ENCODE results near the gene CDH4.

Gene CDH4

DNA sequence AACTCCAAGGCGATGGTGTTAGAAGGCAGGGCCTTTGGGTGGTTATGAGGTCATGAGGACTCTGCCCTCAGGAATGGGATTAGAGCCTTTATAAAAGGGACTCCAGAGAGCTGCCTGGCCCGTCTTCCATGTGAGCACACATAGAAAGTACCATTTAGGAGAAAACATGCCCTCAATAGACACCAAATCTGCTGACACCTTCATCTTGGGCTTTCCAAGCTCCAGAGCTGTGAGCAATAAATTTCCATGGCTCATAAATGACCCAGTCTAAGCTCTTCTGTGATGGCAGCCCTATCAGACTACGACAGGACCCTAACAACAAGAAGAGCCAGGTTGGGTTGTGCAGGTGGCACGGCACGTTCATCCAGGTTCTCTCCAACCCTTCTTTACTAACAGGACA is 189.5 kb downstream of the CDH4 start:
- ChIA-PET POLR2A (no interaction called here), CTCF (no interaction called here)
- no peaks in the 10 kb centered on the region for H3K36me3 ChIP-seq (ENCODE audit: control insufficient read depth in 2 of 2, insufficient read depth in 1 of 2, low read length in 2 of 2)
- H3K9me3 ChIP-seq (ENCODE audit: control insufficient read depth, insufficient read depth, low read depth, low read length) = no peaks in the 10 kb centered on the region
- H3K4me3 ChIP-seq (ENCODE audit: low read depth, low read length) = no peak overlapping the region
- H3K27ac ChIP-seq (ENCODE audit: extremely low read depth, low read depth, low read length) = no peak overlapping the region
- TF ChIP-seq HOXD13 (CRISPR knock-in tag; IDR thresholded peaks at IDR 0.05; ENCODE audit: borderline replicate concordance) (no peak), ZNF266 (tag by site-specific recombination; IDR thresholded peaks at IDR 0.05; ENCODE audit: low read depth) (peak; percentile 69; the same call in 1 of the 2 replicates)
- peaks cover 21% of the 10 kb centered on the region for H3K4me1 ChIP-seq (ENCODE audit: control insufficient read depth, insufficient read depth, low read length)

DNA sequence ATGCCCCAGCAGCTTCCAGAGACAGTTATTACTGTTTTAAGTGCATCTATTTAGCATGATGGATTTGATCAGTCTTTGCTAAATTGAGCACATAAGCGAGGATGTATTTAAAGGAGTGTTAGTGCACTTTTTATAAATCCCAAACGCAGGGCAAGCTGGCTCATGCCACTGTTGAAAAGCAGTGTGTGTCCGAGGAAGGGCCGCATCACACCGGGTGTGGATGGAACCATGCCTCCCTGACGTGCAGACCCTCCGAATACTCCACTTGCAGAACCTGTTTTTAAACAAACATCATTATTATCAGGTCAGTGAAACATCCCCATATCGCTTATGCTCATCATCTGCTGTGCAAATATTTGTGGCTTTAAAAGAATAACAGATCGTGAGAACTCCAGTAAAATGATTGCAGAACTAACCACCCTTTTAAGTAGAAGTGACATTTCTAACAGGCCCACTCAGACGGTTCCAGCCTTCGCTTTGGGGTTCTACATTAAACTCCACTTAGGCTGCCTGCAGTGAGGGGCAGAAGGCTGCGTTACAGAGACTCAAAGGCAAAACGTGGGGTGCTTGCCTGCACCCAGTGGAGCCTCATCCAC is 190.1 kb downstream of the CDH4 start:
- ChIA-PET POLR2A (no interaction called here), CTCF (no interaction called here)
- Histone ChIP-seq H3K9me3 (ENCODE audit: control insufficient read depth, insufficient read depth, low read depth, low read length) (no peaks in the 10 kb centered on the region), H3K36me3 (ENCODE audit: control insufficient read depth in 2 of 2, insufficient read depth in 1 of 2, low read length in 2 of 2) (no peaks in the 10 kb centered on the region), H3K27ac (ENCODE audit: extremely low read depth, low read depth, low read length) (no peak overlapping the region), H3K4me1 (ENCODE audit: control insufficient read depth, insufficient read depth, low read length) (peaks cover 15% of the 10 kb centered on the region), H3K4me3 (ENCODE audit: low read depth, low read length) (no peak overlapping the region)
- no peak for TF ChIP-seq ZNF426 (tag by site-specific recombination; IDR thresholded peaks at IDR 0.05)
- no peak for TF ChIP-seq ZNF549 (tag by site-specific recombination; IDR thresholded peaks at IDR 0.05)
- no peak for TF ChIP-seq ZNF19 (tag by site-specific recombination; IDR thresholded peaks at IDR 0.05; ENCODE audit: low read depth)
- no peak for TF ChIP-seq ZNF266 (tag by site-specific recombination; IDR thresholded peaks at IDR 0.05; ENCODE audit: low read depth)
- TF ChIP-seq ZNF10 (tag by site-specific recombination; IDR thresholded peaks at IDR 0.05) = no peak
- TF ChIP-seq ZBTB1 (tag by site-specific recombination; IDR thresholded peaks at IDR 0.05) = no peak
- no peak for TF ChIP-seq ZNF670 (tag by site-specific recombination; IDR thresholded peaks at IDR 0.05; ENCODE audit: low read depth)
- TF ChIP-seq ZNF510 (tag by site-specific recombination; IDR thresholded peaks at IDR 0.05; ENCODE audit: insufficient replicate concordance) = no peak
- no peak for TF ChIP-seq KLF16 (tag by site-specific recombination; IDR thresholded peaks at IDR 0.05)
- TF ChIP-seq ZNF473 (tag by site-specific recombination; IDR thresholded peaks at IDR 0.05) = no peak
- no peak for TF ChIP-seq ZNF664 (tag by site-specific recombination; IDR thresholded peaks at IDR 0.05)
- TF ChIP-seq ZNF521 (tag by site-specific recombination; IDR thresholded peaks at IDR 0.05) = no peak
- no peak for TF ChIP-seq HOXD13 (CRISPR knock-in tag; IDR thresholded peaks at IDR 0.05; ENCODE audit: borderline replicate concordance)
- no peak for TF ChIP-seq ZNF660 (tag by site-specific recombination; IDR thresholded peaks at IDR 0.05)

DNA sequence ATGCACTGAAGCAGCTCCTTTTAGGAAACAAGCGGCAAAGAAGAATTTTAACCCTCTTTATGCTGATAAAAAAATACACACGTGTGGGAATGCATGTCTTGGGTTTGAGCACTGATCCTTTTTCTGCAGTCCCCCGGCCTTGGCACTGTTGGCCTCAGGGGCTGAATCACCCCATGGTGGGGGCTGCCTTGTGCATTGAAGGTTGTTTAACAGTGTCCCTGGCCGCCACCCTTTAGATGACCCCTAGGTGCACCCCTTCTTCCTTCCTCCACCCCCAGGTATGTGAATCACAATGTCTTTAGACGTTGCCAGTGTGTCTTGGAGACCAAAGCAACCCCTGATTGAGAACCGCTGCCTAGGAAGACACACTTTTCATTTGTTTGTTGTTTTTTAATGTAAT is 190.7 kb downstream of the CDH4 start:
- H3K4me1 ChIP-seq (ENCODE audit: control insufficient read depth, insufficient read depth, low read length) = peaks cover 11% of the 10 kb centered on the region
- H3K9me3 ChIP-seq (ENCODE audit: control insufficient read depth, insufficient read depth, low read depth, low read length) = no peaks in the 10 kb centered on the region
- TF ChIP-seq ZNF785 (tag by site-specific recombination; IDR thresholded peaks at IDR 0.05) (no peak), ZNF24 (tag by site-specific recombination; IDR thresholded peaks at IDR 0.05) (no peak), YY1 (tag by site-specific recombination; IDR thresholded peaks at IDR 0.05) (no peak), ZNF202 (tag by site-specific recombination; IDR thresholded peaks at IDR 0.05; ENCODE audit: borderline replicate concordance) (no peak), ZNF341 (tag by site-specific recombination; IDR thresholded peaks at IDR 0.05; ENCODE audit: low read depth) (no peak)
- TF ChIP-seq, protein P1, sequence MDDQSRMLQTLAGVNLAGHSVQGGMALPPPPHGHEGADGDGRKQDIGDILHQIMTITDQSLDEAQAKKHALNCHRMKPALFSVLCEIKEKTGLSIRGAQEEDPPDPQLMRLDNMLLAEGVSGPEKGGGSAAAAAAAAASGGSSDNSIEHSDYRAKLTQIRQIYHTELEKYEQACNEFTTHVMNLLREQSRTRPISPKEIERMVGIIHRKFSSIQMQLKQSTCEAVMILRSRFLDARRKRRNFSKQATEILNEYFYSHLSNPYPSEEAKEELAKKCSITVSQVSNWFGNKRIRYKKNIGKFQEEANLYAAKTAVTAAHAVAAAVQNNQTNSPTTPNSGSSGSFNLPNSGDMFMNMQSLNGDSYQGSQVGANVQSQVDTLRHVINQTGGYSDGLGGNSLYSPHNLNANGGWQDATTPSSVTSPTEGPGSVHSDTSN (CRISPR knock-in tag; IDR thresholded peaks at IDR 0.05) = no peak
- TF ChIP-seq, protein P2, sequence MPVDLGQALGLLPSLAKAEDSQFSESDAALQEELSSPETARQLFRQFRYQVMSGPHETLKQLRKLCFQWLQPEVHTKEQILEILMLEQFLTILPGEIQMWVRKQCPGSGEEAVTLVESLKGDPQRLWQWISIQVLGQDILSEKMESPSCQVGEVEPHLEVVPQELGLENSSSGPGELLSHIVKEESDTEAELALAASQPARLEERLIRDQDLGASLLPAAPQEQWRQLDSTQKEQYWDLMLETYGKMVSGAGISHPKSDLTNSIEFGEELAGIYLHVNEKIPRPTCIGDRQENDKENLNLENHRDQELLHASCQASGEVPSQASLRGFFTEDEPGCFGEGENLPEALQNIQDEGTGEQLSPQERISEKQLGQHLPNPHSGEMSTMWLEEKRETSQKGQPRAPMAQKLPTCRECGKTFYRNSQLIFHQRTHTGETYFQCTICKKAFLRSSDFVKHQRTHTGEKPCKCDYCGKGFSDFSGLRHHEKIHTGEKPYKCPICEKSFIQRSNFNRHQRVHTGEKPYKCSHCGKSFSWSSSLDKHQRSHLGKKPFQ (tag by site-specific recombination; IDR thresholded peaks at IDR 0.05) = no peak
- TF ChIP-seq, protein P3, sequence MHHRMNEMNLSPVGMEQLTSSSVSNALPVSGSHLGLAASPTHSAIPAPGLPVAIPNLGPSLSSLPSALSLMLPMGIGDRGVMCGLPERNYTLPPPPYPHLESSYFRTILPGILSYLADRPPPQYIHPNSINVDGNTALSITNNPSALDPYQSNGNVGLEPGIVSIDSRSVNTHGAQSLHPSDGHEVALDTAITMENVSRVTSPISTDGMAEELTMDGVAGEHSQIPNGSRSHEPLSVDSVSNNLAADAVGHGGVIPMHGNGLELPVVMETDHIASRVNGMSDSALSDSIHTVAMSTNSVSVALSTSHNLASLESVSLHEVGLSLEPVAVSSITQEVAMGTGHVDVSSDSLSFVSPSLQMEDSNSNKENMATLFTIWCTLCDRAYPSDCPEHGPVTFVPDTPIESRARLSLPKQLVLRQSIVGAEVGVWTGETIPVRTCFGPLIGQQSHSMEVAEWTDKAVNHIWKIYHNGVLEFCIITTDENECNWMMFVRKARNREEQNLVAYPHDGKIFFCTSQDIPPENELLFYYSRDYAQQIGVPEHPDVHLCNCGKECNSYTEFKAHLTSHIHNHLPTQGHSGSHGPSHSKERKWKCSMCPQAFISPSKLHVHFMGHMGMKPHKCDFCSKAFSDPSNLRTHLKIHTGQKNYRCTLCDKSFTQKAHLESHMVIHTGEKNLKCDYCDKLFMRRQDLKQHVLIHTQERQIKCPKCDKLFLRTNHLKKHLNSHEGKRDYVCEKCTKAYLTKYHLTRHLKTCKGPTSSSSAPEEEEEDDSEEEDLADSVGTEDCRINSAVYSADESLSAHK (tag by site-specific recombination; IDR thresholded peaks at IDR 0.05) = no peak
- ChIA-PET POLR2A (no interaction called here), CTCF (no interaction called here)
- H3K4me3 ChIP-seq (ENCODE audit: low read depth, low read length) = no peak overlapping the region
- no peaks in the 10 kb centered on the region for H3K36me3 ChIP-seq (ENCODE audit: control insufficient read depth in 2 of 2, insufficient read depth in 1 of 2, low read length in 2 of 2)
- no peak overlapping the region for H3K27ac ChIP-seq (ENCODE audit: extremely low read depth, low read depth, low read length)
